ENCODE measurements around the gene CES4A. TPM values are rescaled to one million over a fixed set of nuclear protein-coding genes. Genes with fewer than 3 reads are reported as not detected.

Gene CES4A
- total RNA-seq, 1 donor from 2014 or later = 13.3 TPM

DNA sequence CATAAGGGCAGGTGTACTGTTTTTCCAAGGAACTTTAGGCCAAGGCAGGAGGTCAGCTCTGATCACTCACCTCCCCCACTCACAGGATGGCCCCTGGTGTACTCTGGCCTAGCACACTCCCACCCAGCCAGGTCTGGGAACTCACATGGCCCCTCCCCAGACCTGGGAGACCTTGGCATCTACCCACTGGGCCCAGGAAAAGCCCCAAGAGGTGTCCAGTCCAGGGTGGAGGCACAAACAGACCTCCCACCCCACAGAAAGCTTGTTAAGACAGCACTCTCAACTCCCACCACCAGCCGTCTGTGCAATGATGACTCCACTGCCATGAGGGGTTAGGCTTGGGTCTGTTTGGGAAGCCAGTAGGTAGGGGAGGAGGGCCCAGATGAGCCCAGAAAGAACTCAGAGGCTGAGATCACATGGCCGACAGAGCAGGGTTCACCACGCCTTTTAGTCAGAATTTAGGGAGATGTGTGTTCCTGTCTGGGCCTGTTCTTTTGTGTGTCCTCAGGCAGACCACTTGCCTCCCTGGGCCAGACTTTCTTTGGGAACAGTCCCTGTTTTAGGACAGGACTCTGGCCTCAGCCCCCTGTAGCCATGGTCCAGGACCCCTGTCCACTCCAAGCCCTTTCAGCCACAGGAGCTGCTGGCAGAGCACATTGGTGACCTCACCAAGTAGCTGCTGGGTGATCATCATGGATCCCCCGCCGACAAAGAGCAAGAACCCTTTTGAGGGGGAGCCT is 28.5 kb downstream of the CES4A start:
- Histone ChIP-seq H3K27ac (no peak overlapping the region), H3K4me3 (no peak overlapping the region), H3K9me3 (no peaks in the 10 kb centered on the region), H3K27me3 (no peaks in the 10 kb centered on the region), H3K36me3 (no peaks in the 10 kb centered on the region), H3K4me1 (peaks cover 5% of the 10 kb centered on the region)
- intact Hi-C loops (cut with DNase I) = no loop called here
- DNase-seq (peak; percentile 46), ATAC-seq (no peak)
- TF ChIP-seq, protein P1, sequence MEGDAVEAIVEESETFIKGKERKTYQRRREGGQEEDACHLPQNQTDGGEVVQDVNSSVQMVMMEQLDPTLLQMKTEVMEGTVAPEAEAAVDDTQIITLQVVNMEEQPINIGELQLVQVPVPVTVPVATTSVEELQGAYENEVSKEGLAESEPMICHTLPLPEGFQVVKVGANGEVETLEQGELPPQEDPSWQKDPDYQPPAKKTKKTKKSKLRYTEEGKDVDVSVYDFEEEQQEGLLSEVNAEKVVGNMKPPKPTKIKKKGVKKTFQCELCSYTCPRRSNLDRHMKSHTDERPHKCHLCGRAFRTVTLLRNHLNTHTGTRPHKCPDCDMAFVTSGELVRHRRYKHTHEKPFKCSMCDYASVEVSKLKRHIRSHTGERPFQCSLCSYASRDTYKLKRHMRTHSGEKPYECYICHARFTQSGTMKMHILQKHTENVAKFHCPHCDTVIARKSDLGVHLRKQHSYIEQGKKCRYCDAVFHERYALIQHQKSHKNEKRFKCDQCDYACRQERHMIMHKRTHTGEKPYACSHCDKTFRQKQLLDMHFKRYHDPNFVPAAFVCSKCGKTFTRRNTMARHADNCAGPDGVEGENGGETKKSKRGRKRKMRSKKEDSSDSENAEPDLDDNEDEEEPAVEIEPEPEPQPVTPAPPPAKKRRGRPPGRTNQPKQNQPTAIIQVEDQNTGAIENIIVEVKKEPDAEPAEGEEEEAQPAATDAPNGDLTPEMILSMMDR (IDR thresholded peaks at IDR 0.05) = no peak

DNA sequence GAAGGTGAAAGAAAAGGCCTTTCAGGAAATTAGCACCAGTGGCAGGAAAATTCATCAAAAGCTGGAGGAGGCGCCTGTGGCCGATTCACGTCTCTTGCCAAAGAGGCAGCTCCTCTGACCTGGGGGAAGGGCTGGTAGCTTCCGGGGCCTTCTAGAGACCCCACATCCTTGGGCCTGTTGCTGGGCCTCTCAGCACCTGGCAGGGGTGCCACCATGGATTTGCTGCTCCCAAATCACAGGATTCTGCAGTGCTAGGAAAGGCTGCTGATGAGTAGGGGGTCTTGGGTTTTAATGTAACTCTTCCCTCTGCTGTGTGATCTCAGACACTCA is 29.0 kb downstream of the CES4A start:
- Histone ChIP-seq H3K27me3 (no peaks in the 10 kb centered on the region), H3K4me3 (no peak overlapping the region), H3K27ac (no peak overlapping the region), H3K4me1 (peaks cover 5% of the 10 kb centered on the region), H3K36me3 (no peaks in the 10 kb centered on the region), H3K9me3 (no peaks in the 10 kb centered on the region)
- intact Hi-C loops (cut with DNase I) = no loop called here
- peak; percentile 22 for DNase-seq
- ATAC-seq = no peak
- TF ChIP-seq, protein P1 (IDR thresholded peaks at IDR 0.05) = no peak

DNA sequence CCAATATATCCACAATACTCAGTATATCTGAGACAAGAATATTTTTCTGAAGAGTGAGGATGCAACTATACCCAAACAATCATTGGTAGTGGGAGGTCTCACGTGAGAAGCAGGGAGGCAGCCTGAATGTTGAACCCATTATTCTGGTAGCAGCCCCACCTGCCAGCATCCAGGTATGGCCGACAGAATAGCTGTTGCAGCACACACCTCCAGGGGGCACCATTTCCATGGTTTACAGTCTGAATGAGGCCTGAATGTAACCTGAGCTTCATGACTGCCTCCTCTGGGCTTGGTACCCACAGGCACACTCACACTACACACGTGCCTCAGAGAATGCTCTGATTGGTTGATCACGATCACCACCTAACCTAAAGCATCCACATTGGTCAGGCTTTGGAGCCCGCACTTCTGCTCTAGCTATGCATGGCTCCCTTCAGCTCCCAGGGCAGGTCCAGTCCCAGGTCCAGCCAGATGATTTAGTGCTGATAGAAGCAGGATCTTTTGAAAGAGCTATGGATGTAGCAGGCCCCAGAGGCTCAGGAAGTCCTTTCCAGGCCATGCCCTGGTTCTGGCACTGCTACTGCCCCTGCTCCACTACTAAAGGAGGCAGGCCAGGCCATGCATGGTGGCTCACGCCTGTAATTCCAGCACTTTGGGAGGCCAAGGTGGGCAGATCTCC is 29.6 kb downstream of the CES4A start:
- intact Hi-C loops (cut with DNase I) = no loop called here
- peak; percentile 92 for ATAC-seq
- no peaks in the 10 kb centered on the region for H3K36me3 ChIP-seq
- TF ChIP-seq, protein P1 (IDR thresholded peaks at IDR 0.05) = peak; percentile 62
- no peak overlapping the region for H3K4me3 ChIP-seq
- DNase-seq = peak; percentile 82
- peaks cover 5% of the 10 kb centered on the region for H3K4me1 ChIP-seq
- no peaks in the 10 kb centered on the region for H3K9me3 ChIP-seq
- H3K27ac ChIP-seq = no peak overlapping the region
- H3K27me3 ChIP-seq = no peaks in the 10 kb centered on the region

DNA sequence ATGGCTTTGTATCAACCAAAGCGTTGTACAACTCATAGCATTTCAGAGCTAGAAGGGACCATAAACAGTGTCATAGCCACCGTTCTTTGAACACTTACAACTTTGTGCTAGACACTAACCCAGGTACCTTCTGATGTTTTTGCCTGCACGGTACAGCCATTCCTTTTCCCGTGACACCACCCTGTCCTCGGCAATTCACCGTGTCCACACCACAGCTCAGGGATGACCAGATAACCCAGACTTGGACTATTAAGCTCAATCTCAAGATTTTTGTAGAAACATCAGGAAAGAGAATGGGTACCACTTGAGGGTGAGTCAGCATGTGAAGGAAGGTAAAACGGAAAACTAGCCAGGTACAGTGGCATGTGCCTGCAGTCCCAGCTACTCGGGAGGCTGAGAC is 30.8 kb downstream of the CES4A start:
- Histone ChIP-seq H3K27me3 (no peaks in the 10 kb centered on the region), H3K4me1 (peaks cover 5% of the 10 kb centered on the region), H3K4me3 (no peak overlapping the region), H3K27ac (no peak overlapping the region), H3K9me3 (no peaks in the 10 kb centered on the region), H3K36me3 (no peaks in the 10 kb centered on the region)
- intact Hi-C loops (cut with DNase I) = no loop called here
- TF ChIP-seq, protein P1 (IDR thresholded peaks at IDR 0.05) = no peak
- no peak for DNase-seq
- ATAC-seq = no peak

DNA sequence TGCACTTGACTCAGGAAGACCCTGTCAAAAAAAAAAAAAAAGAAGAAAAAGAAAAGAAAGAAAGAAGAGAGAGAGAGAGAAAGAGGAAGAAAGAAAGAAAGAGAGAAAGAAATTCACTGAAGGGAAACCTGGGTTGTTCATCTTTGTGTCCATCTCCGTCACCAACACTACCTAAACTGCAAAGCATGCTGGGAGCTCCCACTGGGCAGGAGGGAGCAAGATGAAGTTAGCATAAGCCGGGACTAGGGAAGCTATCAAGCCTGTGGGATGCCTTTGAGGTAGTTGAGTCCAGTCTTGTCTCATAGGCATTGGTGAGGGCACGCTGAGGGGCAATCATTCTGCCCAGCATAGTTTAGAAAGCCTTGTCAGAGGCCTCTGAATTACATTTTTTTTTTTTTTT is 32.9 kb downstream of the CES4A start:
- no peaks in the 10 kb centered on the region for H3K4me1 ChIP-seq
- peak; percentile 19 for DNase-seq
- intact Hi-C loops (cut with DNase I) = no loop called here

More for the DNA sequence above, 32.9 kb downstream of the CES4A start:
- Histone ChIP-seq H3K4me3 (no peak overlapping the region), H3K27me3 (no peaks in the 10 kb centered on the region), H3K27ac (no peak overlapping the region), H3K36me3 (no peaks in the 10 kb centered on the region), H3K9me3 (no peaks in the 10 kb centered on the region)
- ATAC-seq = no peak
- TF ChIP-seq, protein P1 (IDR thresholded peaks at IDR 0.05) = no peak
